HG03064 (cell line): Measurements from ENCODE around the gene MMP26.
"Not testable (repeated sequence)": the region's sequence is repeated elsewhere in the genome, so short reads cannot be mapped to it uniquely, and the experiment has no call there.

ENCODE experiments used
- ATAC-seq: cut with Tn5 transposase; IDR thresholded peaks from one replicate; pipeline ENCODE4 v1.9.1; 2021; ENCODE audit warnings: low read depth; ENCODE audit not compliant: unreplicated experiment

MMP26 gene

GRCh38 chr11:4722616-4723534 lies 18.3 kb downstream of the MMP26 start:
- ATAC-seq: not testable (repeated sequence)

DNA sequence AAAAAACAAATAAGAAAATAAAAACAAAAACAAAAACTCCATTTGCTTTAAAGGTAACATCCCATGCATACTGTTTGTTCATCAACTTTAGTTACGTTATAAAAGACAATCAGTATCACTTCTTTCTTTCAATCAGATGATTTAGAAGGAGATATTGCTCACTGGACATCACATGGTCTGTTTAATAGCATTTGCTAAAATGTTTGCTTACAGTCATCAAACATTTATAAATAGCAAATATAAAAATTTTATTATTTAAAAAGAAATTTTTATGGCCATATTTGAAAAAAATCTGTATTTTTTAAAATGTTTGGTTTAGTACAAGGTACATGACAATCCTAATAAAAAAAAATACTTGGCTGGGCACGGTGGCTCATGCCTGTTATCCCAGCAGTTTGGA lies 22.6 kb downstream of the MMP26 start:
- ATAC-seq: no peak

DNA sequence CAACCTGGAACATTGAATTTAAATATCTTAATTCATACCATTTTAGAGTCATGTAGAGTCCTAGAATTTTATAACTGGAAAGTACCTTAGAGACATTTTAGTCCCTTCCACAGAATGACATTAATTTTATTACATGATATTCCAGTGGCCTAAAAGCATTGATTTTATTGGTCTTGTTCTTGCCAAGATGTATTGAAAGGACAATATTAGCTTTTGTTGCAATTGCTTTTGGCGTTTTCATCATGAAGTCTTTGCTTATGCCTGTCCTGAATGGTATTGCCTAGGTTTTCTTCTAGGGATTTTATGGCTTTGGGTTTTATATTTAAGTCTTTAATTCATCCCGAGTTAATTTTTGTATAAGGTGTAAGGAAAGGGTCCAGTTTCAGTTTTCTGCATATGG lies 36.2 kb downstream of the MMP26 start:
- ATAC-seq: no peak

DNA sequence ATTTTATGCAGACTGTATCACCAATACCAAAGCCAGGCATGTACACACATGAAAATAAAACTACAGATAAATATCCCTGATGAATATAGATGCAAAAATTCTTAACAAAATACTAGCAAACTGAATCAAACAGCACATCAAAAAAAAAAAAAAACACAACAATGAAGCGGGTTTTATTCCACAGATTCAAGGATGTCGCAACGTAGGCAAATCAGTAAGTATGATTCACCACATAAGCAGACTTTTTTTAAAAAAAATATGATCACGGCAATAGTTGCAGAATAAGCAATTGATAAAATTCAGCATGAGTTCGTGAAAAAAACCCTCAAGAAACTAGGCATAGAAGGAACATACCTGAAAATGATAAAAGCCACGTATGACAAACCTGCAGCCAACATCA lies 43.9 kb downstream of the MMP26 start:
- ATAC-seq: no peak

DNA sequence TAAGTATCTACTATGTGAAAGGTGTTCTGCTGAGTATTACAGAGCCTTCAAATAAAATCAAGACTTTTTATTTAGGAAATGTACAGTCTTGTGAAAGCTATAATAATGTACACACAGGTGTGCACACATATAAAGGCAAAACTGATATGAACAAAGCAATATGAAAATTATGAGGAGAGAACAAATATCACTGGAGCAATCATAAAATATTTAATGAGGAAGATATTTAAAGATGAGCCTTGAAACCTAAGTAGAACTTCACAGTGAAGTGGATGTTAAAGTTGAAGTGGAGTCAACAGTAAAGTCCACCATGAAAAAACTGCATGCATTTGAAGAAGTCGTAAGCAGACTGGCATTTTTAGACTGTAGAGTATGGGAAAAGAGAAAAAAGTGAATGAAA lies 46.6 kb downstream of the MMP26 start:
- ATAC-seq: no peak
